ENCODE results near the gene SFXN4. TPM values are rescaled to one million over a fixed set of nuclear protein-coding genes. Genes with fewer than 3 reads are reported as not detected.

Gene SFXN4
- total and polyA plus RNA-seq, 2 experiments from 2014 or later: 18.6 to 22.3 TPM

DNA sequence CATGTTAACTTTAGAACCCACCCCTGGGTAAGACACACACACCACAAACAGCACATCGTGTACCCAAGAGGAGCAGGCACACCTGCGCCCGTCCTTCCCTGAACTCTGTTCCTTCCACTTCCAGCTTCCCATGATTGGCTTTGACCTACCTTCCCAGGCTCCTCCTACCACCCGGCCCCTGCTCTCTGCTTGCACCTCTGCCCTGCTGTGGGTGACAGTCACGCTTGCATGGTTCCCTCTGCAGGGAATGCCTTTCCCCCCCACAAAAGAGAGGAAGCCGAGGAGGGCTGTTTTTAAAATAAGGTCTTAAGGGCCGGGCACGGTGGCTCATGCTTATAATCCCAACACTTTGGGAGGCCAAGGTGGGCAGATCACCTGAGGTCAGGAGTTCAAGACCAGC lies 16.4 kb downstream of the SFXN4 start:
- H3K9me2 ChIP-seq (ENCODE audit: insufficient read depth): no peaks in the 10 kb centered on the region
- Mint-ChIP-seq H3K27me3 (ENCODE audit: insufficient read depth, low read depth, poor library complexity) (no peaks in the 10 kb centered on the region), H3K36me3 (ENCODE audit: low read depth) (peaks cover 31% of the 10 kb centered on the region), H3K4me3 (no peak overlapping the region), H3K4me1 (no peaks in the 10 kb centered on the region), H3K9me3 (no peaks in the 10 kb centered on the region), H3K27ac (no peak overlapping the region)
- TF ChIP-seq EZH2phosphoT487 (IDR thresholded peaks at IDR 0.05; ENCODE audit: unreplicated experiment) (no peak), CREB1 (CRISPR knock-in tag; IDR thresholded peaks at IDR 0.05; ENCODE audit: low read depth) (no peak), NANOG (IDR thresholded peaks at IDR 0.05; ENCODE audit: borderline replicate concordance) (no peak), ZNF114 (CRISPR knock-in tag; IDR thresholded peaks at IDR 0.05) (no peak), ZNF331 (CRISPR knock-in tag; IDR thresholded peaks at IDR 0.05; ENCODE audit: low read depth) (no peak), STAT1 (IDR thresholded peaks at IDR 0.05; ENCODE audit: unreplicated experiment) (no peak), JUNB (IDR thresholded peaks at IDR 0.05; ENCODE audit: unreplicated experiment) (no peak), POLR2AphosphoS5 (IDR thresholded peaks at IDR 0.05; ENCODE audit: low read depth) (no peak), EZH2 (IDR thresholded peaks at IDR 0.05; ENCODE audit: low read depth, unreplicated experiment) (no peak)
- TF ChIP-seq, protein P1, sequence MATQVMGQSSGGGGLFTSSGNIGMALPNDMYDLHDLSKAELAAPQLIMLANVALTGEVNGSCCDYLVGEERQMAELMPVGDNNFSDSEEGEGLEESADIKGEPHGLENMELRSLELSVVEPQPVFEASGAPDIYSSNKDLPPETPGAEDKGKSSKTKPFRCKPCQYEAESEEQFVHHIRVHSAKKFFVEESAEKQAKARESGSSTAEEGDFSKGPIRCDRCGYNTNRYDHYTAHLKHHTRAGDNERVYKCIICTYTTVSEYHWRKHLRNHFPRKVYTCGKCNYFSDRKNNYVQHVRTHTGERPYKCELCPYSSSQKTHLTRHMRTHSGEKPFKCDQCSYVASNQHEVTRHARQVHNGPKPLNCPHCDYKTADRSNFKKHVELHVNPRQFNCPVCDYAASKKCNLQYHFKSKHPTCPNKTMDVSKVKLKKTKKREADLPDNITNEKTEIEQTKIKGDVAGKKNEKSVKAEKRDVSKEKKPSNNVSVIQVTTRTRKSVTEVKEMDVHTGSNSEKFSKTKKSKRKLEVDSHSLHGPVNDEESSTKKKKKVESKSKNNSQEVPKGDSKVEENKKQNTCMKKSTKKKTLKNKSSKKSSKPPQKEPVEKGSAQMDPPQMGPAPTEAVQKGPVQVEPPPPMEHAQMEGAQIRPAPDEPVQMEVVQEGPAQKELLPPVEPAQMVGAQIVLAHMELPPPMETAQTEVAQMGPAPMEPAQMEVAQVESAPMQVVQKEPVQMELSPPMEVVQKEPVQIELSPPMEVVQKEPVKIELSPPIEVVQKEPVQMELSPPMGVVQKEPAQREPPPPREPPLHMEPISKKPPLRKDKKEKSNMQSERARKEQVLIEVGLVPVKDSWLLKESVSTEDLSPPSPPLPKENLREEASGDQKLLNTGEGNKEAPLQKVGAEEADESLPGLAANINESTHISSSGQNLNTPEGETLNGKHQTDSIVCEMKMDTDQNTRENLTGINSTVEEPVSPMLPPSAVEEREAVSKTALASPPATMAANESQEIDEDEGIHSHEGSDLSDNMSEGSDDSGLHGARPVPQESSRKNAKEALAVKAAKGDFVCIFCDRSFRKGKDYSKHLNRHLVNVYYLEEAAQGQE (IDR thresholded peaks at IDR 0.05; ENCODE audit: unreplicated experiment): no peak
- TF ChIP-seq, protein P2, sequence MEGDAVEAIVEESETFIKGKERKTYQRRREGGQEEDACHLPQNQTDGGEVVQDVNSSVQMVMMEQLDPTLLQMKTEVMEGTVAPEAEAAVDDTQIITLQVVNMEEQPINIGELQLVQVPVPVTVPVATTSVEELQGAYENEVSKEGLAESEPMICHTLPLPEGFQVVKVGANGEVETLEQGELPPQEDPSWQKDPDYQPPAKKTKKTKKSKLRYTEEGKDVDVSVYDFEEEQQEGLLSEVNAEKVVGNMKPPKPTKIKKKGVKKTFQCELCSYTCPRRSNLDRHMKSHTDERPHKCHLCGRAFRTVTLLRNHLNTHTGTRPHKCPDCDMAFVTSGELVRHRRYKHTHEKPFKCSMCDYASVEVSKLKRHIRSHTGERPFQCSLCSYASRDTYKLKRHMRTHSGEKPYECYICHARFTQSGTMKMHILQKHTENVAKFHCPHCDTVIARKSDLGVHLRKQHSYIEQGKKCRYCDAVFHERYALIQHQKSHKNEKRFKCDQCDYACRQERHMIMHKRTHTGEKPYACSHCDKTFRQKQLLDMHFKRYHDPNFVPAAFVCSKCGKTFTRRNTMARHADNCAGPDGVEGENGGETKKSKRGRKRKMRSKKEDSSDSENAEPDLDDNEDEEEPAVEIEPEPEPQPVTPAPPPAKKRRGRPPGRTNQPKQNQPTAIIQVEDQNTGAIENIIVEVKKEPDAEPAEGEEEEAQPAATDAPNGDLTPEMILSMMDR (conservative IDR thresholded peaks at IDR 0.05; ENCODE audit: low read depth in 2 of 2): no peak
- TF ChIP-seq, protein P3, sequence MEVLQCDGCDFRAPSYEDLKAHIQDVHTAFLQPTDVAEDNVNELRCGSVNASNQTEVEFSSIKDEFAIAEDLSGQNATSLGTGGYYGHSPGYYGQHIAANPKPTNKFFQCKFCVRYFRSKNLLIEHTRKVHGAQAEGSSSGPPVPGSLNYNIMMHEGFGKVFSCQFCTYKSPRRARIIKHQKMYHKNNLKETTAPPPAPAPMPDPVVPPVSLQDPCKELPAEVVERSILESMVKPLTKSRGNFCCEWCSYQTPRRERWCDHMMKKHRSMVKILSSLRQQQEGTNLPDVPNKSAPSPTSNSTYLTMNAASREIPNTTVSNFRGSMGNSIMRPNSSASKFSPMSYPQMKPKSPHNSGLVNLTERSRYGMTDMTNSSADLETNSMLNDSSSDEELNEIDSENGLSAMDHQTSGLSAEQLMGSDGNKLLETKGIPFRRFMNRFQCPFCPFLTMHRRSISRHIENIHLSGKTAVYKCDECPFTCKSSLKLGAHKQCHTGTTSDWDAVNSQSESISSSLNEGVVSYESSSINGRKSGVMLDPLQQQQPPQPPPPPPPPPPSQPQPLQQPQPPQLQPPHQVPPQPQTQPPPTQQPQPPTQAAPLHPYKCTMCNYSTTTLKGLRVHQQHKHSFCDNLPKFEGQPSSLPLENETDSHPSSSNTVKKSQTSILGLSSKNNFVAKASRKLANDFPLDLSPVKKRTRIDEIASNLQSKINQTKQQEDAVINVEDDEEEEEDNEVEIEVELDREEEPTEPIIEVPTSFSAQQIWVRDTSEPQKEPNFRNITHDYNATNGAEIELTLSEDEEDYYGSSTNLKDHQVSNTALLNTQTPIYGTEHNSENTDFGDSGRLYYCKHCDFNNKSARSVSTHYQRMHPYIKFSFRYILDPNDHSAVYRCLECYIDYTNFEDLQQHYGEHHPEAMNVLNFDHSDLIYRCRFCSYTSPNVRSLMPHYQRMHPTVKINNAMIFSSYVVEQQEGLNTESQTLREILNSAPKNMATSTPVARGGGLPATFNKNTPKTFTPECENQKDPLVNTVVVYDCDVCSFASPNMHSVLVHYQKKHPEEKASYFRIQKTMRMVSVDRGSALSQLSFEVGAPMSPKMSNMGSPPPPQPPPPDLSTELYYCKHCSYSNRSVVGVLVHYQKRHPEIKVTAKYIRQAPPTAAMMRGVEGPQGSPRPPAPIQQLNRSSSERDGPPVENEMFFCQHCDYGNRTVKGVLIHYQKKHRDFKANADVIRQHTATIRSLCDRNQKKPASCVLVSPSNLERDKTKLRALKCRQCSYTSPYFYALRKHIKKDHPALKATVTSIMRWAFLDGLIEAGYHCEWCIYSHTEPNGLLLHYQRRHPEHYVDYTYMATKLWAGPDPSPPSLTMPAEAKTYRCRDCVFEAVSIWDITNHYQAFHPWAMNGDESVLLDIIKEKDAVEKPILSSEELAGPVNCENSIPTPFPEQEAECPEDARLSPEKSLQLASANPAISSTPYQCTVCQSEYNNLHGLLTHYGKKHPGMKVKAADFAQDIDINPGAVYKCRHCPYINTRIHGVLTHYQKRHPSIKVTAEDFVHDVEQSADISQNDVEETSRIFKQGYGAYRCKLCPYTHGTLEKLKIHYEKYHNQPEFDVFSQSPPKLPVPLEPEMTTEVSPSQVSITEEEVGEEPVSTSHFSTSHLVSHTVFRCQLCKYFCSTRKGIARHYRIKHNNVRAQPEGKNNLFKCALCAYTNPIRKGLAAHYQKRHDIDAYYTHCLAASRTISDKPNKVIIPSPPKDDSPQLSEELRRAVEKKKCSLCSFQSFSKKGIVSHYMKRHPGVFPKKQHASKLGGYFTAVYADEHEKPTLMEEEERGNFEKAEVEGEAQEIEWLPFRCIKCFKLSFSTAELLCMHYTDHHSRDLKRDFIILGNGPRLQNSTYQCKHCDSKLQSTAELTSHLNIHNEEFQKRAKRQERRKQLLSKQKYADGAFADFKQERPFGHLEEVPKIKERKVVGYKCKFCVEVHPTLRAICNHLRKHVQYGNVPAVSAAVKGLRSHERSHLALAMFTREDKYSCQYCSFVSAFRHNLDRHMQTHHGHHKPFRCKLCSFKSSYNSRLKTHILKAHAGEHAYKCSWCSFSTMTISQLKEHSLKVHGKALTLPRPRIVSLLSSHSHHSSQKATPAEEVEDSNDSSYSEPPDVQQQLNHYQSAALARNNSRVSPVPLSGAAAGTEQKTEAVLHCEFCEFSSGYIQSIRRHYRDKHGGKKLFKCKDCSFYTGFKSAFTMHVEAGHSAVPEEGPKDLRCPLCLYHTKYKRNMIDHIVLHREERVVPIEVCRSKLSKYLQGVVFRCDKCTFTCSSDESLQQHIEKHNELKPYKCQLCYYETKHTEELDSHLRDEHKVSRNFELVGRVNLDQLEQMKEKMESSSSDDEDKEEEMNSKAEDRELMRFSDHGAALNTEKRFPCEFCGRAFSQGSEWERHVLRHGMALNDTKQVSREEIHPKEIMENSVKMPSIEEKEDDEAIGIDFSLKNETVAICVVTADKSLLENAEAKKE (CRISPR knock-in tag; IDR thresholded peaks at IDR 0.05): no peak
- TF ChIP-seq, protein P4, sequence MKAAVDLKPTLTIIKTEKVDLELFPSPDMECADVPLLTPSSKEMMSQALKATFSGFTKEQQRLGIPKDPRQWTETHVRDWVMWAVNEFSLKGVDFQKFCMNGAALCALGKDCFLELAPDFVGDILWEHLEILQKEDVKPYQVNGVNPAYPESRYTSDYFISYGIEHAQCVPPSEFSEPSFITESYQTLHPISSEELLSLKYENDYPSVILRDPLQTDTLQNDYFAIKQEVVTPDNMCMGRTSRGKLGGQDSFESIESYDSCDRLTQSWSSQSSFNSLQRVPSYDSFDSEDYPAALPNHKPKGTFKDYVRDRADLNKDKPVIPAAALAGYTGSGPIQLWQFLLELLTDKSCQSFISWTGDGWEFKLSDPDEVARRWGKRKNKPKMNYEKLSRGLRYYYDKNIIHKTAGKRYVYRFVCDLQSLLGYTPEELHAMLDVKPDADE (IDR thresholded peaks at IDR 0.05): no peak
- DNase-seq (ENCODE audit: low spot score) (no peak), ATAC-seq (no peak)
- H3K27ac ChIP-seq (ENCODE audit: low read depth): no peak overlapping the region
- no peaks in the 10 kb centered on the region for H3K79me2 ChIP-seq (replicated peaks; ENCODE audit: insufficient read depth)
- no peak overlapping the region for H3K4me3 ChIP-seq
- H3K4me1 ChIP-seq (ENCODE audit: insufficient read depth): no peaks in the 10 kb centered on the region
- H3K4me2 ChIP-seq: no peak overlapping the region
- no peak overlapping the region for H2AFZ ChIP-seq
- no peaks in the 10 kb centered on the region for H3F3A ChIP-seq (replicated peaks; ENCODE audit: low read depth)
- H3K27me3 ChIP-seq (ENCODE audit: insufficient read depth): no peaks in the 10 kb centered on the region
- no peaks in the 10 kb centered on the region for H3K36me3 ChIP-seq (ENCODE audit: insufficient read depth)
- H4K20me1 ChIP-seq (replicated peaks; ENCODE audit: insufficient read depth): no peaks in the 10 kb centered on the region
